ENCODE data around the gene PRDM11. TPM values are rescaled to one million over a fixed set of nuclear protein-coding genes. Genes with fewer than 3 reads are reported as not detected.

Gene PRDM11
- total RNA-seq (2012; rRNA removed) (1.7 and 2.2 TPM in 2 replicates), polyA plus RNA-seq (2012; rRNA removed) (2.2 and 2.7 TPM in 2 replicates), Bru-seq, nascent RNA (percentile 51 among the genes with signal in this experiment), BruChase-seq, experiment 1, labeled RNA remaining after a 6-hour chase (percentile 50 among the genes with signal in this experiment), BruChase-seq, experiment 2, labeled RNA remaining after a 2-hour chase (percentile 51 among the genes with signal in this experiment)
- polyA plus RNA-seq (2012; cell fraction: cytosol; rRNA removed) = 1.4 and 2.7 TPM in 2 replicates
- polyA plus RNA-seq (2012; cell fraction: nucleus; rRNA removed; ENCODE audit: low replicate concordance) = 4.6 and 5.9 TPM in 2 replicates
- long read RNA-seq, partial matches to known transcripts = 2 of 6 reads
- long read RNA-seq, other reads (novel, unspliced or antisense) = 4 of 6 reads

GRCh38 chr11:45146072-45147016, at the start of gene PRDM11:
Gene PRDM11, plus strand, starts transcription at chr11:45146639. Its CDS starts 35,128 bp downstream, at chr11:45181767.
- peak; percentile 68 for ATAC-seq (ENCODE audit: low read depth)
- peak within 1 kb of the TSS; percentile 77 for H2BK5ac ChIP-seq (ENCODE audit: low read depth, low read length, poor library complexity, severe bottlenecking)
- dilution Hi-C loops (cut with HindIII; ENCODE audit: low sequenced_read_pairs, unreplicated experiment) (no loop called here), in situ Hi-C loops (cut with MboI; ENCODE audit: low sequenced_read_pairs) (no loop called here), intact Hi-C loops (cut with micrococcal nuclease) (loop anchor here (2.0 kb wide), 2 partner anchors 34 to 210 kb away; no protein-coding TSS in a partner anchor)
- DNase-seq = peak; percentile 72
- CTCF ChIA-PET = no interaction called here
- no peaks in the 10 kb centered on the region; the same call in 1 of the 2 replicates for H4K20me1 ChIP-seq (ENCODE audit: insufficient read depth, low read length)
- H3K23ac ChIP-seq (ENCODE audit: low read depth, low read length) = peak within 1 kb of the TSS; percentile 85
- peak within 1 kb of the TSS; percentile 90 for H3K4me3 ChIP-seq (ENCODE audit: insufficient read depth, low read depth, low read length)
- POLR2A ChIA-PET (ENCODE audit: unreplicated experiment) = no interaction called here
- H2BK120ac ChIP-seq (ENCODE audit: low read depth, low read length) = peak within 1 kb of the TSS; percentile 66
- H3K9me3 ChIP-seq (ENCODE audit: control insufficient read depth, insufficient read depth, low read length) = no peaks in the 10 kb centered on the region; the same call in 1 of the 2 replicates
- H2AK9ac ChIP-seq (replicated peaks; ENCODE audit: low read depth, low read length, poor library complexity) = peak within 1 kb of the TSS; percentile 86
- H3K9me1 ChIP-seq (ENCODE audit: insufficient read depth, low read length) = no peaks in the 10 kb centered on the region
- peak within 1 kb of the TSS; percentile 71 for H3K56ac ChIP-seq (ENCODE audit: extremely low read depth, insufficient read depth, low read length)
- H2AK5ac ChIP-seq (ENCODE audit: low read depth, low read length) = 0 out of 2 replicates have a peak within 1 kb of the TSS, but pooled peaks have one; percentile 3
- peak within 1 kb of the TSS; percentile 82 for H4K5ac ChIP-seq (ENCODE audit: low read depth, low read length)
- WGBS, 2 experiments (ENCODE audit: extremely low coverage in 2 of 2, insufficient read length in 1 of 2) = 0% methylated on average over 16 of the region's 93 CpGs; no CpG with 5 or more reads in 1 of the 2 experiments
- peaks cover 8% of the 10 kb centered on the region for H3K27me3 ChIP-seq (ENCODE audit: control insufficient read depth, insufficient read depth, low read length)
- peak within 1 kb of the TSS; percentile 89 for H3K4me2 ChIP-seq (ENCODE audit: low read depth, low read length)
- H3K9ac ChIP-seq (ENCODE audit: low read depth, low read length) = peak within 1 kb of the TSS; percentile 86
- H2BK15ac ChIP-seq (ENCODE audit: low read depth, low read length) = no peak within 1 kb of the TSS
- H3K79me1 ChIP-seq (ENCODE audit: low read depth in 1 of 2, low read length in 2 of 2) = peaks cover 12 to 17% of the 10 kb centered on the region in 2 experiments; a peak in 3 of 4 replicates
- H3K14ac ChIP-seq (replicated peaks; ENCODE audit: low read depth, low read length) = peak within 1 kb of the TSS; percentile 94
- peak within 1 kb of the TSS; percentile 94 for H2AFZ ChIP-seq (replicated peaks; ENCODE audit: low read length, poor library complexity)
- H4K8ac ChIP-seq (ENCODE audit: low read depth in 2 of 2, low read length in 2 of 2) = peak within 1 kb of the TSS; percentile 83 to 86
- H3K36me3 ChIP-seq (ENCODE audit: control insufficient read depth, insufficient read depth, low read length) = no peaks in the 10 kb centered on the region
- H4K91ac ChIP-seq (ENCODE audit: insufficient read depth, low read depth, low read length) = peak within 1 kb of the TSS; percentile 30
- peaks cover 2% of the 10 kb centered on the region; the same call in 1 of the 2 replicates for H3K4me1 ChIP-seq (ENCODE audit: control insufficient read depth, insufficient read depth, low read length)
- H3K18ac ChIP-seq (ENCODE audit: low read depth, low read length) = peak within 1 kb of the TSS; percentile 72
- peak within 1 kb of the TSS; percentile 92 for H3K27ac ChIP-seq (ENCODE audit: insufficient read depth, low read length)
- BruUV-seq (replicated peaks) = no TSS peak
- peak within 1 kb of the TSS; percentile 82 for H3K4ac ChIP-seq (ENCODE audit: low read depth, low read length)
- H2BK20ac ChIP-seq (ENCODE audit: low read depth, low read length) = no peak within 1 kb of the TSS
- TF ChIP-seq CTCF (conservative IDR thresholded peaks at IDR 0.05; ENCODE audit: low read depth, low read length) = no peak
- no peak for TF ChIP-seq CEBPB (IDR thresholded peaks at IDR 0.05; ENCODE audit: low read depth, low read length)
- TF ChIP-seq FOS (IDR thresholded peaks at IDR 0.05; ENCODE audit: low read depth, low read length) = 0 out of 2 replicates have a peak, but pooled peaks have one; percentile 13
- no peak; the same call in 1 of the 2 replicates for TF ChIP-seq MXI1 (IDR thresholded peaks at IDR 0.05; ENCODE audit: borderline replicate concordance, low read depth, low read length)
- TF ChIP-seq USF2 (IDR thresholded peaks at IDR 0.05; ENCODE audit: low read depth, low read length) = no peak
- TF ChIP-seq RFX5 (IDR thresholded peaks at IDR 0.05; ENCODE audit: low read depth, low read length) = no peak
- TF ChIP-seq RAD21 (IDR thresholded peaks at IDR 0.05; ENCODE audit: low read length) = no peak
- TF ChIP-seq MAZ (IDR thresholded peaks at IDR 0.05; ENCODE audit: borderline replicate concordance, low read depth, low read length) = no peak
- peak; percentile 70; the same call in 1 of the 2 replicates for TF ChIP-seq POLR2A (IDR thresholded peaks at IDR 0.05; ENCODE audit: low read depth, low read length)
- TF ChIP-seq, protein P1, sequence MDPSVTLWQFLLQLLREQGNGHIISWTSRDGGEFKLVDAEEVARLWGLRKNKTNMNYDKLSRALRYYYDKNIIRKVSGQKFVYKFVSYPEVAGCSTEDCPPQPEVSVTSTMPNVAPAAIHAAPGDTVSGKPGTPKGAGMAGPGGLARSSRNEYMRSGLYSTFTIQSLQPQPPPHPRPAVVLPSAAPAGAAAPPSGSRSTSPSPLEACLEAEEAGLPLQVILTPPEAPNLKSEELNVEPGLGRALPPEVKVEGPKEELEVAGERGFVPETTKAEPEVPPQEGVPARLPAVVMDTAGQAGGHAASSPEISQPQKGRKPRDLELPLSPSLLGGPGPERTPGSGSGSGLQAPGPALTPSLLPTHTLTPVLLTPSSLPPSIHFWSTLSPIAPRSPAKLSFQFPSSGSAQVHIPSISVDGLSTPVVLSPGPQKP (IDR thresholded peaks at IDR 0.05; ENCODE audit: borderline replicate concordance, low read depth, low read length) = no peak
- TF ChIP-seq BHLHE40 (IDR thresholded peaks at IDR 0.05; ENCODE audit: low read depth, low read length) = no peak
